Breast epithelium (tissue), 3 donors: Measurements from ENCODE around the gene ADGRL3.

Experiments
- CTCF ChIP-seq, 3 donors: fragments of 450-650 bp; IDR thresholded peaks; one replicate each; pipeline ENCODE4 v1.5.1; 2016 to 2017; ENCODE audit warnings: antibody characterized with exemption in 3 of 3, mild to moderate bottlenecking in 3 of 3, moderate library complexity in 3 of 3
- POLR2A ChIP-seq: fragments of 450-650 bp; IDR thresholded peaks from one replicate; pipeline ENCODE4 v1.6.1; 2016; ENCODE audit warnings: antibody characterized with exemption, mild to moderate bottlenecking, moderate library complexity
- POLR2AphosphoS5 ChIP-seq, 3 donors: sonication (generic); formaldehyde crosslinking; IDR thresholded peaks; one replicate each; pipeline ENCODE4 v1.6.1; 2017; ENCODE audit warnings: antibody characterized with exemption in 3 of 3

- no peak for TF ChIP-seq CTCF (IDR thresholded peaks at IDR 0.05)
- TF ChIP-seq POLR2A: no peak
- no peak for TF ChIP-seq POLR2AphosphoS5 (IDR thresholded peaks at IDR 0.05)
These were observed 107.9 kb downstream of the ADGRL3 start for GRCh38 chr4:61308033-61308432.
